Hypothalamus (tissue), 51 donors: ENCODE data around the gene CTBP1.
"Not testable (repeated sequence)": the region's sequence is repeated elsewhere in the genome, so short reads cannot be mapped to it uniquely, and the experiment has no call there.

ENCODE experiments used
- DNase-seq, 51 donors: peaks; one replicate each; lab custom pipeline; 2025; lab: John Stamatoyannopoulos, UW

CTBP1 gene

GRCh38 chr4:1248245-1249147 lies at the start of gene CTBP1:
Gene CTBP1, minus strand, starts transcription at chr4:1249130. Its CDS starts 7,799 bp downstream, at chr4:1241331.
- peak in 47 of 51 donors; percentile 27 to 98 (median 73) for DNase-seq

- no peak for DNase-seq
Measured at GRCh38 chr4:1298461-1298860, 49.5 kb upstream of the CTBP1 start.

- no peak for DNase-seq
Measured at GRCh38 chr4:1297456-1298325, 48.8 kb upstream of the CTBP1 start.

- DNase-seq: no peak
Measured at GRCh38 chr4:1297023-1297395, 48.1 kb upstream of the CTBP1 start.

GRCh38 chr4:1296324-1297022 lies 47.5 kb upstream of the CTBP1 start:
- no peak for DNase-seq

- DNase-seq: no peak
Measured at GRCh38 chr4:1295405-1296055, 46.6 kb upstream of the CTBP1 start.

GRCh38 chr4:1294891-1295290 lies 46.0 kb upstream of the CTBP1 start:
- DNase-seq: no peak

GRCh38 chr4:1294424-1294823 lies 45.5 kb upstream of the CTBP1 start:
- no peak for DNase-seq

- DNase-seq: no peak
Measured at GRCh38 chr4:1293991-1294390, 45.1 kb upstream of the CTBP1 start.

GRCh38 chr4:1293531-1293941 lies 44.6 kb upstream of the CTBP1 start:
- no peak for DNase-seq

- DNase-seq: not testable (repeated sequence)
Measured at GRCh38 chr4:1292703-1293011, 43.7 kb upstream of the CTBP1 start.

- no peak for DNase-seq
Measured at GRCh38 chr4:1291996-1292702, 43.2 kb upstream of the CTBP1 start.

GRCh38 chr4:1291091-1291490 lies 42.2 kb upstream of the CTBP1 start:
- no peak for DNase-seq

- no peak for DNase-seq
Measured at GRCh38 chr4:1290165-1290977, 41.4 kb upstream of the CTBP1 start.

- DNase-seq: peak; percentile 66 to 98 (median 95)
Measured at GRCh38 chr4:1289207-1290164, 40.6 kb upstream of the CTBP1 start, which contains the start of gene MAEA. Gene MAEA, plus strand, starts transcription at chr4:1289891. Its CDS starts 23 bp downstream, at chr4:1289914.

GRCh38 chr4:1288786-1289185 lies 39.9 kb upstream of the CTBP1 start:
- no peak for DNase-seq

- no peak for DNase-seq
Measured at GRCh38 chr4:1285790-1286553, 37.0 kb upstream of the CTBP1 start.
